Left lobe of liver (tissue), 2 donors: ENCODE results near the gene SFTPA2. TPM values are rescaled to one million over a fixed set of nuclear protein-coding genes. Genes with fewer than 3 reads are reported as not detected.
"Not testable (repeated sequence)": the region's sequence is repeated elsewhere in the genome, so short reads cannot be mapped to it uniquely, and the experiment has no call there.

Experiments used
- ATAC-seq: fragments of 200-7000 bp; cut with Tn5 transposase; one replicate; pipeline ENCODE4 v1.9.1; 2020; ENCODE audit warnings: mild to moderate bottlenecking, moderate library complexity
- DNase-seq: peaks from one replicate; pipeline ENCODE4 v3.0.0-alpha.2; 2020; ENCODE audit warnings: low spot score
- total RNA-seq: library from RNA; stranded (reverse); gene quantifications from one replicate; pipeline ENCODE4 v1.2.1, GENCODE V29; 2021
- donor health status: DM: no; HTN: no; CAD: no; lungs with moderate emphysema.
- donor health status: DM: no; HTN: yes; CAD: no.

The SFTPA2 gene
- total RNA-seq, 1 donor from 2014 or later, result 6.5 TPM

DNA sequence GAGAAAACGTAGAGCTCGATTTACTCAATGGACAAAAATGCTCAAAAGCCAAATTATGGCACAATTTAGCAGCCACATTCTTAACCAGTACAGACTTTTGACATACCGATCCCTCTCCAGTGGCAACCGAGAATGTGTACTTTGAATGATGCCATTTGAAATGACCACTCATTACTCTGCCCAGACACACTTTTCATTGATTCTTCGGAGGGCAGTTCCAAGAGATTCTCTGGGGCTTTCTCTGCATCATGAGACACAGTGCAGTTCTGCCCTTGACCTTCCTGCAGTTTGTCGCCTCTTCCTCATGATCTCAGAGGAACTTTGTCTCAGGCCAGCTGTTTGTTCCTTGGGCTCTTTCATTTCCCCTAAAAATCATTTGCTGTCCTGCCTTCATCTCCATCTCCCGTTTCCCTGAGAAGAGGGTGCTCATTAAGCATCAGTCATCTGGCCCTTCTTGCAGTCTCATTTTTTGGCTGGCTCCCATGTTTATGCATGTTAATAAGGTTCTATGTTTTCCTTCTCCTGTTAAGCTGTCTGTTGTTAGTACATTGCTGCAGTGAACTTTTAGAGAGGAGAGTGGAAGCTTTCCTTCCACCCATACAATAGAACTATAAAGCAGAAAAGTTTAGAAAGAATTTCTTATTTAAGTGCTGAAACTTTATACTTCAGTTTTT lies 43.5 kb downstream of the SFTPA2 start:
- not testable (repeated sequence) for ATAC-seq, DNase-seq

DNA sequence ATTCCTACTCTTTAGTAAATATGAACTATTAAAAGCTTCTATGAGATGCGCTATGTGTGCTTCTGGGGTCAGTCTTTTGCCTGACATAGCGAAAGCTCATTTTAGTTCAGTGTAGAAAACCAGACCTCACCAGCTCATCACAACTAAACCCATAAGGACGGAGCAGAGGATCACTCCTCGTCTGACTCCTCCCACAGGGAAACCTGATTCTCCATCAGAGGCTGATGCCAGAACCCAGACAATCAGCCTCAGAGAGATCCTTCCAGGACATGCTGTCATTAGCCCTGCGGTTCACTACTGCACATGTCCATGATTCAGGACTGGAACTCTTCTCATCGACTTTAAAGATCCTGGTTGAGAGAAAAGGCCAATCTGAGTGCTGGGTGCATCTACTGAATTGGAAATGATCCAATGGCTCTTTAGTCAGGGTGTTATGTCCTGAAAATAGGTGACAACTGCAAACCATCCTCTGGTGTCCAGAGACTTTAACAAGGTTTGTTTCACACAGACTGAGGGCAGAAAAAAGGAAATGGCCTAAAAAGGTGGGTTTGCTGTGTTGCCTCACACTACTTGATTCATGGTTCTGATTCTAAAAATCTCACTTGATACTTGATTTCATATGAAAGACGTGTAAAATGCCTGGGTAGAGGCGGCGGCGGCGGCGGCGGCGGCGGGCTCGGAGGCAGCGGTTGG lies 48.2 kb downstream of the SFTPA2 start, which contains the start of gene EIF5AL1:
EIF5AL1 (plus strand) TSS at position 643 of the 693 bp plus-strand sequence. CDS start 117 bp downstream, outside the sequence.
- not testable (repeated sequence) for ATAC-seq, DNase-seq

DNA sequence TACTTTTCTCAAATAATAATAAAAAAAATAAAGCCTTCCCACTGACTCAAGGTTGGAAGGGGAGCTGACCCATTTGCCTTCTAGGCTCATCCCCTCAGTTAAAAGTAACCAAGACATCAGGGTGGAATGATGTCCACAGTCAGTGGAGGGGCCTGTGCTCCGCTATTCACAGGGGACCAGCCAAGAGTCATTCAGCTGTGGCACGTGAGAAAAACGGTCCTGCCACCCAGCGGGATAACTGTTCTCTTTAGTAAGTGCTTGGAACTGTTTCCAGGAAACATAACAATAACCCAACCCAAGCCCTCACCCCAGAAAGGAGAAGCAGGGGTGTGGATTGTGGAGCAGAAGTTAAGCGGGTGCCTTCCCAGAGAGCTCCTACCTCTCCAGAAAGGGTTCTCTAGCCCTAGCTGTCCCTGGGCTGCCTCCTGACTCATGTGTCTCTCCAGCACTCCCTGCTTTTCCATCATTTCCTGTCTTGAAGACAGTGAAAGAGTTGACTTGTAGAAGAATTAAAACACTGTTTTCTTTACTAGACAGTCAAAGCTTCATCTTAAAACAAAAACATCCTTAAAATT lies 50.2 kb downstream of the SFTPA2 start:
- DNase-seq, ATAC-seq: not testable (repeated sequence)

DNA sequence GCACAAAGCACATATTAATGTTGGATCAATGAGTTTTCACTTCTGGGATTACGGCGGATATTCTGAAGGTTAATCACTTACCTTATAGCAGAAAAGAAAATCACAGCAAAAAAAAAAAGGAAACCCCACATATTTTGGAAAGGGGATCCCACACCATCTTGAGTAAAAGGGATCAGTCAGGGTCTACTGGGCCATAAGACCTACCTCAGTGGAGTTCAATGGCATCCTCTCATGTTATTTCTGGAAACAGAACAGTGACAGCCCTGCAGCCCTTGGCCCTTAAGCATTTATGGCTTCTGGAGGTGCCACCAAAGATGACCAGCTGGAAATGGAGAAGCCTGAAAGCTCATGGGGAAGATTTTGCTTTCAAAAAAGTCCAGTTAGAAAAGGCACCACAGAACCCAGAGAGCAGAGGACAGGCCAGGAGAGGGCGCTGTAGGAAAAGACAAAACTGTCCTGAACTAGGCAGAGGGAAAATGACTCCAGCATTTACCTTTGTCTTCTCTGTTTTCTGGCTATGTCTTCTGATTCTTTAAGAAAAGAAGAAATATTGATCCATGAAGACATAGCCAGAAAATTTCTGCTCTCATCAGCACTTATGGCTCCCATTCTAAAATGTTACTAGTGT lies 50.8 kb downstream of the SFTPA2 start:
- DNase-seq, result not testable (repeated sequence)
- peak; percentile 76 for ATAC-seq

DNA sequence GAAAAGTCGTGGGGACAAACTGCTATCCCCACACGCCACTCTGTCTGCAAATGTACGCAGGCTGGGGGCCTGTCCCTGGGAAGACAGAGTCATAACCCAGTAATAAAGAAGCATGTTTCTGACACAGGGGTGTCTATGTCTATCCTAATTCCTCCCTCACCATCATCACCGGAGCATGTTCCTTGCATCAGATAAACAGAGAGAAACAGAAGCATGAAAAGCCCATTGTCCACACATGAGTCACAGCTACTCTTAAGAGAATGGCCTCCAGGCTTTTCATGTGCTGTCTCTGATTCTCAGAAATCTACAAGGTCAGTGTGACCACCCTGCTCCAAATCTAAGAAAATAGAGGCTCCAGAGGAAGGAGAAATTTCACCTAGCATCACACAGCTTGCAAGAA lies 52.0 kb downstream of the SFTPA2 start:
- ATAC-seq, DNase-seq: not testable (repeated sequence)

DNA sequence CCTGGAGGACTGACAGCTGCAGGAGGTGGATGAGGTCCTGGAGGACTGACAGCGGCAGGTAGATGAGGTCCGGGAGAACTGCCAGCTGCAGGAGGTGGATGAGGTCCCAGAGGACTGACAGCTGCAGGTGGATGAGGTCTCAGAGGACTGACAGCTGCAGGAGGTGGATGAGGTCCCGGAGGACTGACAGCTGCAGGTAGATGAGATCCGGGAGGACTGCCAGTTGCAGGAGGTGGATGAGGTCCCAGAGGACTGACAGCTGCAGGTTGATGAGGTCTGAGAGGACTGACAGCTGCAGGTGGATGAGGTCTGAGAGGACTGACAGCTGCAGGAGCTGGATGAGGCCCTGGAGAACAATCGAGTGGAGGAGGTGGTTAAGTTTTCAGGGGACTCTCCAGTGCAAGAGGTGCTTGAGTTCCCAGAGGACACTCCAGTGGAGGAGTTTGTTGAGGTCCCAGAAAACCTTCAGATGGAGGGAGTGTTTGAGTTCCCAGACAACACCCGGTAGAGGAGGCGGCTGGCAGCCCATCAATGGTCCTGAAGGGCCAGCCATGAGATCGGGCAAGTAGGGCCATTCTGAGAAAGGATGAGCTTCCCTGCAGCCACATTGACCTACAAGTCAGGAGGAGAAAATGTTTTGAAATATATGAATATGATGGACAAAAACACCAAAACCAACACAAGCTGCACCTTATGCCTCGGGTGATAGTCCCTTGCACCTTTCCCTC lies 52.6 kb downstream of the SFTPA2 start:
- DNase-seq (no peak), ATAC-seq (no peak)

Other genes starting within 250 kb of the SFTPA2 start
- gene PPIF, start 212.9 kb downstream of the SFTPA2 start, total RNA-seq, result 93.4 TPM
- gene ZCCHC24, start 114.8 kb downstream of the SFTPA2 start, total RNA-seq, result 30.5 TPM
- 0.48 TPM for gene EIF5AL1, start 47.9 kb downstream of the SFTPA2 start, total RNA-seq
- 4.6 TPM for gene SFTPA1, start 50.5 kb upstream of the SFTPA2 start, total RNA-seq
- 0.40 TPM for gene NUTM2B, start 142.8 kb upstream of the SFTPA2 start, total RNA-seq